ENCODE data around the gene CEBPZ. TPM values are rescaled to one million over a fixed set of nuclear protein-coding genes. Genes with fewer than 3 reads are reported as not detected.

The CEBPZ gene
- total and polyA plus RNA-seq, 2 of the 13 experiments (the other 11 are each of a cell fraction or from before 2014, with no cell fraction given), result 14.4 to 117 TPM

DNA sequence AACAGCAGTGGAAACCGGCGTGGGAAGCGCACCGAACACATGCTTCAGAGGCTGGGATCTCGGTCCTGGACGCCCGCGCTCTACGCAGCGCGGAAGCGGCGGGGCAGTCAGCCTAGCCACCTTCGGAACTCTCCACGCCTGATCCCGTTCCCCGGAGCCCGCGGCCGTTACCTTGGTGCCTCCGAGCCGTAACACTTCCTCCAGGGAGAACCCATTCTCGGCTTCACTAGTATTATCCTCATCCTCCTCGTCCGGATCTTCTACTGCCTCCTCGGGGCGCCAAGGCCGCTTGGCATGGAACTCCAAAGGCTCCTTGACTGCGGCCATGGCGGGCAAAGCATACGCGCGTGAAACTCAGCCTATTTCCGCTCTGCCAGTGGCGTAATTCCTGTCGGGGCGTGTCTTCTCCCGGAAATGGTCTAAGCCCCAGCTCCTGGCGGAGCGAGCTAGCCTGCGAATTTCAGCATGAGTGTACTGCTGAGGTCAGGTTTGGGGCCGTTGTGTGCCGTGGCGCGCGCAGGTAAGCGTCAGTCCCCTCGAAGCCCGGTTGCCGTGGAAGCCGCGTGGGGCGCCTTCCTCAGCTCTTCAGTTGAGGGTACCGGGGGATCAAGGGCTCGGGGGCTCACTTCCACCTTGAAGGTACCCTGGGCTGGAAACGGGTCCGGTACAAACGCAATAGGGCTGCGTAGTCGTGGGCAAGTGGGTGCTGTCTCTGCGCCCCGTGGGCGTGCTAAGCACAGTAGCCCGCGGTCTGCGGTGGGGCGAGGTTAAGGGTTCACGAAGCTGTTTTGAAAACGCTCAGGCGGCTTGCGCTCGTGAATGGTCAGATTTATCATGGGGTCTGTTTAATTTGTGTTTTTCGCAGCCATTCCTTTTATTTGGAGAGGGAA is at the start of gene CEBPZ, which contains the start of gene NDUFAF7 (continued):
- TF ChIP-seq RARG (CRISPR knock-in tag; IDR thresholded peaks at IDR 0.05; ENCODE audit: low read depth), result no peak
- TF ChIP-seq ZFP36L1 (CRISPR knock-in tag; IDR thresholded peaks at IDR 0.05), result peak; percentile 89
- TF ChIP-seq ZNF501 (CRISPR knock-in tag; IDR thresholded peaks at IDR 0.05), result peak; percentile 95
- TF ChIP-seq SMYD3 (CRISPR knock-in tag; IDR thresholded peaks at IDR 0.05), result peak; percentile 88
- peak; percentile 69 for TF ChIP-seq ZNF772 (CRISPR knock-in tag; IDR thresholded peaks at IDR 0.05)
- TF ChIP-seq NRL (CRISPR knock-in tag; IDR thresholded peaks at IDR 0.05; ENCODE audit: borderline replicate concordance), result peak; percentile 98
- TF ChIP-seq ZNF7 (CRISPR knock-in tag; IDR thresholded peaks at IDR 0.05), result 0 out of 2 replicates have a peak, but pooled peaks have one; percentile 6
- TF ChIP-seq, protein P1, sequence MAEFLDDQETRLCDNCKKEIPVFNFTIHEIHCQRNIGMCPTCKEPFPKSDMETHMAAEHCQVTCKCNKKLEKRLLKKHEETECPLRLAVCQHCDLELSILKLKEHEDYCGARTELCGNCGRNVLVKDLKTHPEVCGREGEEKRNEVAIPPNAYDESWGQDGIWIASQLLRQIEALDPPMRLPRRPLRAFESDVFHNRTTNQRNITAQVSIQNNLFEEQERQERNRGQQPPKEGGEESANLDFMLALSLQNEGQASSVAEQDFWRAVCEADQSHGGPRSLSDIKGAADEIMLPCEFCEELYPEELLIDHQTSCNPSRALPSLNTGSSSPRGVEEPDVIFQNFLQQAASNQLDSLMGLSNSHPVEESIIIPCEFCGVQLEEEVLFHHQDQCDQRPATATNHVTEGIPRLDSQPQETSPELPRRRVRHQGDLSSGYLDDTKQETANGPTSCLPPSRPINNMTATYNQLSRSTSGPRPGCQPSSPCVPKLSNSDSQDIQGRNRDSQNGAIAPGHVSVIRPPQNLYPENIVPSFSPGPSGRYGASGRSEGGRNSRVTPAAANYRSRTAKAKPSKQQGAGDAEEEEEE (CRISPR knock-in tag; IDR thresholded peaks at IDR 0.05; ENCODE audit: borderline replicate concordance), result peak; percentile 68; the same call in 1 of the 2 replicates
- TF ChIP-seq, protein P2, sequence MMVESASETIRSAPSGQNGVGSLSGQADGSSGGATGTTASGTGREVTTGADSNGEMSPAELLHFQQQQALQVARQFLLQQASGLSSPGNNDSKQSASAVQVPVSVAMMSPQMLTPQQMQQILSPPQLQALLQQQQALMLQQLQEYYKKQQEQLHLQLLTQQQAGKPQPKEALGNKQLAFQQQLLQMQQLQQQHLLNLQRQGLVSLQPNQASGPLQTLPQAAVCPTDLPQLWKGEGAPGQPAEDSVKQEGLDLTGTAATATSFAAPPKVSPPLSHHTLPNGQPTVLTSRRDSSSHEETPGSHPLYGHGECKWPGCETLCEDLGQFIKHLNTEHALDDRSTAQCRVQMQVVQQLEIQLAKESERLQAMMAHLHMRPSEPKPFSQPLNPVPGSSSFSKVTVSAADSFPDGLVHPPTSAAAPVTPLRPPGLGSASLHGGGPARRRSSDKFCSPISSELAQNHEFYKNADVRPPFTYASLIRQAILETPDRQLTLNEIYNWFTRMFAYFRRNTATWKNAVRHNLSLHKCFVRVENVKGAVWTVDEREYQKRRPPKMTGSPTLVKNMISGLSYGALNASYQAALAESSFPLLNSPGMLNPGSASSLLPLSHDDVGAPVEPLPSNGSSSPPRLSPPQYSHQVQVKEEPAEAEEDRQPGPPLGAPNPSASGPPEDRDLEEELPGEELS (CRISPR knock-in tag; IDR thresholded peaks at IDR 0.05), result peak; percentile 59; the same call in 1 of the 2 replicates
- TF ChIP-seq PTBP1 (IDR thresholded peaks at IDR 0.05; ENCODE audit: low read depth, low read length, poor library complexity, severe bottlenecking), result no peak
- TF ChIP-seq ZNF329 (CRISPR knock-in tag; IDR thresholded peaks at IDR 0.05; ENCODE audit: low read depth), result peak; percentile 74
- TF ChIP-seq IRF9 (CRISPR knock-in tag; IDR thresholded peaks at IDR 0.05; ENCODE audit: borderline replicate concordance), result peak; percentile 67; the same call in 1 of the 2 replicates
- TF ChIP-seq GPN1 (CRISPR knock-in tag; IDR thresholded peaks at IDR 0.05; ENCODE audit: borderline replicate concordance), result no peak
- TF ChIP-seq RFX5 (IDR thresholded peaks at IDR 0.05; ENCODE audit: low read depth, low read length), result no peak
- peak; percentile 92; the same call in 1 of the 2 replicates for TF ChIP-seq NFKB2 (CRISPR knock-in tag; IDR thresholded peaks at IDR 0.05; ENCODE audit: borderline replicate concordance)
- TF ChIP-seq, protein P3, sequence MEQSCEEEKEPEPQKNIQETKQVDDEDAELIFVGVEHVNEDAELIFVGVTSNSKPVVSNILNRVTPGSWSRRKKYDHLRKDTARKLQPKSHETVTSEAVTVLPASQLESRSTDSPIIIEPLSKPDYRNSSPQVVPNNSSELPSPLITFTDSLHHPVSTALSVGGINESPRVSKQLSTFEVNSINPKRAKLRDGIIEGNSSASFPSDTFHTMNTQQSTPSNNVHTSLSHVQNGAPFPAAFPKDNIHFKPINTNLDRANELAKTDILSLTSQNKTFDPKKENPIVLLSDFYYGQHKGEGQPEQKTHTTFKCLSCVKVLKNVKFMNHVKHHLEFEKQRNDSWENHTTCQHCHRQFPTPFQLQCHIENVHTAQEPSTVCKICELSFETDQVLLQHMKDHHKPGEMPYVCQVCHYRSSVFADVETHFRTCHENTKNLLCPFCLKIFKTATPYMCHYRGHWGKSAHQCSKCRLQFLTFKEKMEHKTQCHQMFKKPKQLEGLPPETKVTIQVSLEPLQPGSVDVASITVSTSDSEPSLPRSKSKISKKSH (CRISPR knock-in tag; IDR thresholded peaks at IDR 0.05; ENCODE audit: borderline replicate concordance), result peak; percentile 89; the same call in 1 of the 2 replicates
- TF ChIP-seq ZNF614 (CRISPR knock-in tag; IDR thresholded peaks at IDR 0.05; ENCODE audit: borderline replicate concordance), result peak; percentile 78; the same call in 1 of the 2 replicates
- TF ChIP-seq, protein P4, sequence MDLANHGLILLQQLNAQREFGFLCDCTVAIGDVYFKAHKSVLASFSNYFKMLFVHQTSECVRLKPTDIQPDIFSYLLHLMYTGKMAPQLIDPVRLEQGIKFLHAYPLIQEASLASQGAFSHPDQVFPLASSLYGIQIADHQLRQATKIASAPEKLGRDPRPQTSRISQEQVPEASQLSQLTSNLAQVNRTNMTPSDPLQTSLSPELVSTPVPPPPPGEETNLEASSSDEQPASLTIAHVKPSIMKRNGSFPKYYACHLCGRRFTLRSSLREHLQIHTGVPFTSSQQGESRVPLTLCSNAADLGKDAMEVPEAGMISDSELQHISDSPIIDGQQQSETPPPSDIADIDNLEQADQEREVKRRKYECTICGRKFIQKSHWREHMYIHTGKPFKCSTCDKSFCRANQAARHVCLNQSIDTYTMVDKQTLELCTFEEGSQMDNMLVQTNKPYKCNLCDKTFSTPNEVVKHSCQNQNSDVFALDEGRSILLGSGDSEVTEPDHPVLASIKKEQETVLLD (CRISPR knock-in tag; IDR thresholded peaks at IDR 0.05; ENCODE audit: low read depth), result no peak
- TF ChIP-seq ZFAT (CRISPR knock-in tag; conservative IDR thresholded peaks at IDR 0.05), result 0 out of 2 replicates have a peak, but pooled peaks have one; percentile 31
- peak; percentile 84 for TF ChIP-seq CBX1 (IDR thresholded peaks at IDR 0.05; ENCODE audit: low read depth)
